Stimulated activated CD8-positive, alpha-beta memory T cell treated with anti-CD3 and anti-CD28 coated beads, Interleukin-12 subunit alpha, Interleukin-12 subunit beta, amount 100 ng/mL, for 1 hour (primary cell): ENCODE measurements around the gene HBD.
"Not testable (repeated sequence)": the region's sequence is repeated elsewhere in the genome, so short reads cannot be mapped to it uniquely, and the experiment has no call there.

ENCODE experiments used
- DNase-seq: peaks from one replicate; pipeline ENCODE4 v3.0.0-alpha.2; 2020; ENCODE audit warnings: low read depth

The HBD gene

GRCh38 chr11:5252919-5253265 is 18.6 kb upstream of the HBD start:
- no peak for DNase-seq

- no peak for DNase-seq
These were observed 18.1 kb upstream of the HBD start for GRCh38 chr11:5252192-5252918.

- DNase-seq: no peak
These were observed 17.5 kb upstream of the HBD start for GRCh38 chr11:5251746-5252145.

- DNase-seq: no peak
These were observed 16.4 kb upstream of the HBD start for GRCh38 chr11:5250543-5251204.

- not testable (repeated sequence) for DNase-seq
These were observed 15.6 kb upstream of the HBD start, which contains the start of gene HBG1 for GRCh38 chr11:5249807-5250396. TSS of gene HBG1 (minus strand) at chr11:5249857. CDS start at chr11:5249804, 53 bp downstream.

DNA sequence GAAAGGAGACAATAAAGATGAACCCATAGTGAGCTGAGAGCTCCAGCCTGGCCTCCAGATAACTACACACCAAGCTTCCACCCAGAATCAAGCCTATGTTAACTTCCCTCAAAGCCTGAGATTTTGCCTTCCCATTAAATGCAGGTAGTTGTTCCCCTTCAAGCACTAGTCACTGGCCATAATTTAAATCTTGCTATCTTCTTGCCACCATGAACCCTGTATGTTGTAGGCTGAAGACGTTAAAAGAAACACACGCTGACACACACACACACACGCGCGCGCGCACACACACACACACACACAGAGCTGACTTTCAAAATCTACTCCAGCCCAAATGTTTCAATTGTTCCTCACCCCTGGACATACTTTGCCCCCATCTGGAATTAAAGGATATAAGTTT is 14.2 kb upstream of the HBD start:
- DNase-seq: not testable (repeated sequence)

DNA sequence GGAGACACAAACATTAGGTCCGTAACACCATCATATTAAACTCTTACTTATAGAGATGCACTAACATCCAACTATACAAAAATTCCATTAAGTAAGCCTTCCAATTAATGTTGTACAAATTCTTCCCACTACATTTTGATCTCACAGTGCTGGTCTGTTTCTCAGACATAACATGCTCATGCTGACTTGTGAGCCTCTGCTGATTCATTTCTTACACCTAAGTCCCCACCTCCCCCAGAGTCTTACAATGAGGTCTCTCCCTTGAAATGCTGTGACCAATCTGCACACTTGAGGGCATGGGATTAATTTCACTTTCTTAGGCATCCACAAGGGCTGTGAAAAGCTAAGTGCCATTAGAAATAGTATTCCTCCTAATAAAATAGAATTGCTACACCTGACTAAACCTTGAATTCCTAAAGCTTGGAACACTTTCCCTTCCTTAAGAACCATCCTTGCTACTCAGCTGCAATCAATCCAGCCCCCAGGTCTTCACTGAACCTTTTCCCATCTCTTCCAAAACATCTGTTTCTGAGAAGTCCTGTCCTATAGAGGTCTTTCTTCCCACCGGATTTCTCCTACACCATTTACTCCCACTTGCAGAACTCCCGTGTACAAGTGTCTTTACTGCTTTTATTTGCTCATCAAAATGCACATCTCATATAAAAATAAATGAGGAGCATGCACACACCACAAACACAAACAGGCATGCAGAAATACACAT is 13.3 kb upstream of the HBD start:
- no peak for DNase-seq

- DNase-seq: no peak
These were observed 12.6 kb upstream of the HBD start for GRCh38 chr11:5246772-5247471.

DNA sequence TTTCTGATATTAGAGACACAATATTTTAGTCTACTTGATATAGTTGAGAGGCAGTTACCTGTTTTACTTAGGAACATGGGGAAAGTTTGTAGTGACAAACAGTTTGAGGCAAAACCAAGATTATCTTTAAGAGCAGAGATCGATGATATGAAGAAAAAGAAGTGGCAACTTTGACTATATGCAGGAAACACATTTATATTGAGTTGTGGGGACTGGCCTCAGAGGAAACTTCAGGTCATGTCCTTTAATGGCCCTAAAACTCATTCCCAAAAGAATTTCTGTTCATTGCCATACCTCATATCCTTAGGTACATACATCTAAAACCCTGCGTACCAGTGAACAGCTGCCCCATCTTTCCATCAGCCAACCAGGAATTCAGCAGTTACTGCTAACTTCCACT is 10.9 kb upstream of the HBD start:
- no peak for DNase-seq

- DNase-seq: no peak
These were observed 9.5 kb upstream of the HBD start for GRCh38 chr11:5243816-5244180.

DNA sequence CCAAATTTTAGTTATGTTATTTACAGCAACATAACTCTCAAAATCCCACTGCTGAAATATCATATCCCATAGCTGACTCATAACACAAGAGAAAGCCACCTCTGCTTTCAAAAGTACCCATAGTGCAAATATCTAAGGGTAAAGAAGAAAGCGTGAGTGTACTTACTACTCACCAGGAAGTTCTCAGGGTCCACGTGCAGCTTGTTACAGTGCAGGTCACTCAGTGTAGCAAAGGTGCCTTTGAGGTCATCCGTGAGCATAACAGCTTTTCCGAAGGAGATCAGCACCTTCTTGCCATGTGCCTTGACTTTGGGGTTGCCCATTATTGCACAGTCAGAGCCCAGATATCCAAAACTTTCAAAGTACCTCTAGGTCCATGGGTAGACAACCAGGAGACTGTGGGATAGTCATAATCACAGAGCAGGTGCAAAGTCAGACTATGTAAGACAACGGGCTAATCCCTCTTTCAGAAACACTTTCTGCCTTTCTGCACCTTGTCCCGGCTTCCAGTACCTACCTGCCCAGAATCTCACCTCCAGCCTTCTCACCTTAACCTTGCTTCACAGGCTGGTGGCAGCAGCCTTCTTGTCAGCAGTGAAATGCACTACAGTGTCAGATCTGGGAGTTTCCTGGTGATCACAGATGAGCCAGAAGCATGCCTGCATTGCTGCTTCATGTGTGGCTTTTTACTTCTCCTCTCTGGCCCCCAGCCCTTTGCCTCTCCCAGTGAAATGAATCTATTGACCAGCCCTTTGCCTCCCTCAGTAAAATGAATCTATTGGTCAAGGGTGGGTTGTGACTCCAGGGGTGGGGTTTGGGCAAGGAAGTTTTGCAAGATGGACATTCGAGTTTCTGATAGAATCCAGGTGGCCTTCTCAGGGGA is 8.9 kb upstream of the HBD start:
- DNase-seq: no peak

GRCh38 chr11:5242208-5242607 is 7.9 kb upstream of the HBD start:
- DNase-seq: no peak

- no peak for DNase-seq
These were observed 7.2 kb upstream of the HBD start for GRCh38 chr11:5241458-5241857.

- DNase-seq: no peak
These were observed 6.2 kb upstream of the HBD start for GRCh38 chr11:5240458-5240857.

- DNase-seq: no peak
These were observed 5.8 kb upstream of the HBD start for GRCh38 chr11:5240056-5240455.

DNA sequence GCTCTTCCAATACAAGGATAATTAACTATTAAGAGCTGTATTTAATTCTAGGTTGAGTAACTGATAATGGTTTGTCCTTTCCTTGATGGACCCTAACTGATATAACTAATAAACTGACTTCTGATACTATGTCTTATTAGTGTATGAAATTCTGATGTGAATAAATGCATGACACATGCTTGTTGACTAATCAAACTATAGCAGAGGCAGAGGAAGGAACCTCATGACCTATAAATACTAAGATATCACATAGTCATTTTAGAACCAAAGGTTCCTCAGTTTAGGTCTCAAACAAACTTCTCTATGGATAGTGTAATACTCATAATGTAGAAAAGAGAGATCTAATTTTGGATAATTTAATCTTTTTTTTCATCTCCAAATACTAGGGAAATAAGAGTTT is 4.8 kb upstream of the HBD start:
- no peak for DNase-seq

DNA sequence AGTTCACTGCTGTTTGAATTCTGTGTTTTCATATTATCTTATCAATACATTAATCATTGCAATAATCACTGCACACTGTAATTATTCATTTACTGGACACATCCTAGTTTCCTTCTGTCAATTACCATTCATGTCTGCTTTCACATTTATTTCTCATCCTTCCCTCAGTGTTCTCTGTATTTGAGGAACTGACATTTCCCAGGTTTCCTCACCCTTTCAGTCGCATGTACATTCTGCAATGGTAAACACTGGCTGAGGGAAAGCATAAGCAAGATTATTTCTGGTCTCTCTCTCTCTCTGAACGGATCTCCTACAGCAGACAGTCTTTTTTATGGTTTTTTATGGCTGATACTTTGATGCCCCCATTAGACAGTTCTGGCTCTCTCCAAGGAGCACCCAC is 4.2 kb upstream of the HBD start:
- no peak for DNase-seq

- no peak for DNase-seq
These were observed 3.1 kb upstream of the HBD start for GRCh38 chr11:5237420-5237819.

- no peak for DNase-seq
These were observed 1.2 kb upstream of the HBD start for GRCh38 chr11:5235364-5236095.

DNA sequence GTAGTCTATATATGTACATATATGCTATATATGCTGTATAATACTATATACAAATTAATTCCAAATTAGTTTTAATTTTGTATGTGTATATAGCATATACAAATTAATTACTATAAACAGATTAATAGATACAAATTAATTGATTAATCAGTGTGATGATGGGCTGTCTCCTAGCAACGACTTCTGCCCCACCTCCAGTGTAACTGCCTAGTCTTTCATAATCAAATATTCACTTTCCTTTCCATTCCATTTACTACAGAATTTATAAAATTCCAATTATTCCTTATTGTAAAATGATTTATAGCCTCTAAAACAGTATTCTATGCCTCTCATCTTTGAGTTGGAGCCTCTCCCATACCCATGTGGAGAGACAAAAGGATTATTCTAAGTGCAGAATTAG is 976 bp downstream of the HBD start:
- DNase-seq: no peak

DNA sequence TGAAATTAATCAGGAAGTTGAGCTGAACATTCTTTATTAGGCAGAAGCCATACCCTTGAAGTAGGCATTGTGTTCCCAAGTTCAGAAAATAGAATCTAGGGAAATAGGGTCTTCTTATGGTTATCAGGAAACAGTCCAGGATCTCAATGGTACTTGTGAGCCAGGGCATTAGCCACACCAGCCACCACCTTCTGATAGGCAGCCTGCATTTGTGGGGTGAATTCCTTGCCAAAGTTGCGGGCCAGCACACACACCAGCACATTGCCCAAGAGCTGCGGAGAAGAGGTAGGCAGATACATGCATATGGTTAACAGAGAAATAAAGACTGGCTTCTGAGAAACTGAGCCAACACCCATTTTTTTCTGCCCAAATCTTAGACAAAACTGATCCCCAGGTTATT is 1.5 kb downstream of the HBD start:
- DNase-seq: no peak
